ENCODE results near the gene CCT6B.

CCT6B gene

GRCh38 chr17:34920676-34921075 lies 40.6 kb downstream of the CCT6B start:
- Histone ChIP-seq H3K9ac (ENCODE audit: low read length) (no peak overlapping the region), H3K9me2 (replicated peaks; ENCODE audit: insufficient read depth, low read length) (no peaks in the 10 kb centered on the region), H3F3A (ENCODE audit: insufficient read depth) (no peaks in the 10 kb centered on the region), H3K27me3 (ENCODE audit: low read length) (no peaks in the 10 kb centered on the region), H3K79me2 (ENCODE audit: insufficient read depth, low read length) (no peaks in the 10 kb centered on the region), H3K36me3 (ENCODE audit: low read length) (no peaks in the 10 kb centered on the region), H2AFZ (ENCODE audit: low read depth, low read length, severe bottlenecking) (no peak overlapping the region), H3K4me3 (ENCODE audit: insufficient read depth, low read length, poor library complexity, severe bottlenecking) (no peak overlapping the region), H3K4me2 (ENCODE audit: low read depth, low read length, poor library complexity, severe bottlenecking) (no peak overlapping the region), H4K20me1 (ENCODE audit: low read depth, low read length) (no peaks in the 10 kb centered on the region), H3K27ac (ENCODE audit: low read depth, low read length) (no peak overlapping the region), H3K9me3 (ENCODE audit: insufficient read depth, low read length) (no peaks in the 10 kb centered on the region)
- TF ChIP-seq EZH2phosphoT487 (conservative IDR thresholded peaks at IDR 0.05; ENCODE audit: low read length) (no peak), CTCF (IDR thresholded peaks at IDR 0.05; ENCODE audit: insufficient read depth, low read length, poor library complexity, severe bottlenecking) (no peak)

GRCh38 chr17:34917381-34917780 lies 43.9 kb downstream of the CCT6B start:
- Histone ChIP-seq H3K36me3 (ENCODE audit: low read length) (no peaks in the 10 kb centered on the region), H3K9me2 (replicated peaks; ENCODE audit: insufficient read depth, low read length) (no peaks in the 10 kb centered on the region), H3K27ac (ENCODE audit: low read depth, low read length) (no peak overlapping the region), H2AFZ (ENCODE audit: low read depth, low read length, severe bottlenecking) (no peak overlapping the region), H3K4me3 (ENCODE audit: insufficient read depth, low read length, poor library complexity, severe bottlenecking) (no peak overlapping the region), H3K9ac (ENCODE audit: low read length) (no peak overlapping the region), H3K79me2 (ENCODE audit: insufficient read depth, low read length) (no peaks in the 10 kb centered on the region), H3K4me2 (ENCODE audit: low read depth, low read length, poor library complexity, severe bottlenecking) (no peak overlapping the region), H3F3A (ENCODE audit: insufficient read depth) (no peaks in the 10 kb centered on the region), H3K9me3 (ENCODE audit: insufficient read depth, low read length) (no peaks in the 10 kb centered on the region), H4K20me1 (ENCODE audit: low read depth, low read length) (no peaks in the 10 kb centered on the region), H3K27me3 (ENCODE audit: low read length) (no peaks in the 10 kb centered on the region)
- TF ChIP-seq CTCF (IDR thresholded peaks at IDR 0.05; ENCODE audit: insufficient read depth, low read length, poor library complexity, severe bottlenecking) (no peak), EZH2phosphoT487 (conservative IDR thresholded peaks at IDR 0.05; ENCODE audit: low read length) (no peak)

- H3K9ac ChIP-seq (ENCODE audit: low read length): no peak overlapping the region
- no peaks in the 10 kb centered on the region for H3K79me2 ChIP-seq (ENCODE audit: insufficient read depth, low read length)
- no peaks in the 10 kb centered on the region for H3K27me3 ChIP-seq (ENCODE audit: low read length)
- H3K9me2 ChIP-seq (replicated peaks; ENCODE audit: insufficient read depth, low read length): no peaks in the 10 kb centered on the region
- H2AFZ ChIP-seq (ENCODE audit: low read depth, low read length, severe bottlenecking): no peak overlapping the region
- TF ChIP-seq EZH2phosphoT487 (conservative IDR thresholded peaks at IDR 0.05; ENCODE audit: low read length) (no peak), CTCF (IDR thresholded peaks at IDR 0.05; ENCODE audit: insufficient read depth, low read length, poor library complexity, severe bottlenecking) (no peak)
- H4K20me1 ChIP-seq (ENCODE audit: low read depth, low read length): no peaks in the 10 kb centered on the region
- H3K27ac ChIP-seq (ENCODE audit: low read depth, low read length): no peak overlapping the region
- no peak overlapping the region for H3K4me2 ChIP-seq (ENCODE audit: low read depth, low read length, poor library complexity, severe bottlenecking)
- H3K4me3 ChIP-seq (ENCODE audit: insufficient read depth, low read length, poor library complexity, severe bottlenecking): no peak overlapping the region
- no peaks in the 10 kb centered on the region for H3K9me3 ChIP-seq (ENCODE audit: insufficient read depth, low read length)
- H3F3A ChIP-seq (ENCODE audit: insufficient read depth): no peaks in the 10 kb centered on the region
- no peaks in the 10 kb centered on the region for H3K36me3 ChIP-seq (ENCODE audit: low read length)
These were observed 45.1 kb downstream of the CCT6B start for GRCh38 chr17:34916120-34916519.

All from SU-DHL-6 (cell line).